Right ventricle myocardium inferior (tissue), 1 donor: Measurements from ENCODE around the gene SOX6. TPM values are rescaled to one million over a fixed set of nuclear protein-coding genes. Genes with fewer than 3 reads are reported as not detected.

Experiments
- ATAC-seq: fragments of 200-7000 bp; cut with Tn5 transposase; one replicate; pipeline ENCODE4 v1.9.1; 2020; ENCODE audit warnings: mild to moderate bottlenecking, moderate library complexity
- DNase-seq: peaks from one replicate; pipeline ENCODE4 v3.0.0; 2021; ENCODE audit errors: missing footprints
- intact Hi-C: fragments of 100-400 bp; cut with DNase I; formaldehyde crosslinking; loops from one replicate; pipeline ENCODE4 v1.11.0; 2022
- total RNA-seq: library from RNA; stranded (reverse); fragmentation: NEBNext Ultra II Directional; extraction: Animal tissue kit (Norgen Biotek cat#: 25700); gene quantifications from one replicate; pipeline ENCODE4 v1.2.1, GENCODE V29; 2021
- donor health status: DM: no; HTN: yes; CAD: no; lungs with severe emphysema.

SOX6 gene
- total RNA-seq, 1 donor from 2014 or later = 14.1 TPM

DNA sequence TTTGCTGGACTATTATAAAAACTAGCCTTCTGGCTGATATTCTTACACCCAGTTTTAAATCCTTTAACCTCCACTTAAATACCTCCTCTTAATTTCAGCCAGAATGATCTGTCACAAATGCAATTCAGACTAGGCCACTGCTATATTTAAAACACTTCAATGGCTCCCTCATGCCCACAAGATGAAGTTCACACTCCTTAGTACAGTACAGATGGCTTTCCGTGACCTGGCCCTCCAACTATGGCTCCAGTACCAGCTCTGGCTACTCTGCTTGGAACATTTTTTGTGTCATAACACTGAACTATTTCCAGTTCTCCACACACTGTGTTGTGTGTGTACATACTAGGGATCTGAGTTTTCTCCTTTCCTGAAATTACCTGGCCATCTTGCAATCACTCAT lies 353.4 kb downstream of the SOX6 start:
- DNase-seq = no peak
- intact Hi-C loops = no loop called here
- peak; percentile 69 for ATAC-seq

GRCh38 chr11:16001899-16002426 lies 354.4 kb downstream of the SOX6 start:
- ATAC-seq (no peak), DNase-seq (no peak)
- intact Hi-C loops = no loop called here

DNA sequence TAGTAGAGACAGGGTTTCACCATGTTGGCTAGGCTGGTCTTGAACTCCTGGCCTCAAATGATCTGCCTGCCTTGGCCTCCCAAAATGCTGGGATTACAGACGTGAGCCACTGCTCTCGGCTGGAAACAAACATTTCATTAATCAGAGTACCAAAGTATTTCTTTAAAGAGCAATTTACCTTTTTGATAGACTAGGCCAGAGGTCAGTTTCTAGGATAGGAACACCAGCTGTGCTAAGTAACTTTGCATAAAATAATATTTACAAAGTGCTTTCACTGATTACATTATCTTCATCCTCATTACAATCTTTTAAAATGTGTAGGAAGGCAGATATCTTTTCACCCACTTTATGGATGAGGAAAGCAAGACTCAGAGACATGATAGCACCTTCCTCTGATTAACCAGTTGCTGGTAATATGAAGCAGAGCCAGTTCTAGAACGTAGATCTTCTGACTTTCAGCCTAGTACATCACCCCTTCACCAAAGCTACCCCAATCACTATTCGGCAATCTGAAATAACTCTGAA lies 355.2 kb downstream of the SOX6 start:
- DNase-seq (no peak), ATAC-seq (no peak)
- intact Hi-C loops = no loop called here

GRCh38 chr11:16000065-16000464 lies 356.3 kb downstream of the SOX6 start:
- intact Hi-C loops = no loop called here
- ATAC-seq (no peak), DNase-seq (no peak)

DNA sequence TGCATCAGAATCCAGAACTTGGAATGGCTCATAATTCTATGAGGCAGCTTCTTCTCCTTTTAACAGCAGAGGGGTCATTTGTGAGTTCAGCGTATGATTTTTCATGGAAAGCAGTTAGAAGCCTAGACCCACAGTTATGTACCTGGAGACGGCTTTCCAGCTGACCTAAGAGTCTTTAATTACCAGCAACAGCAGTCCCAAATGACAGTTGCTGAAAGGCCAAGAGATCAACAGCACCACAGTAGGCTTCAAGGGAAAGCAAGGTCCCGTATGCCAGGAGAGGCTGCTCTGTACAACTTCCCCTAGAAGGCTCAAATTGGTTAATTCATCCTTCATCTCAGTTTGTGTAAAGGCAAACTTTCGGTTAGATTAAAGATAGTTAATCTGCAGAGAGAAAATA lies 363.0 kb downstream of the SOX6 start:
- ATAC-seq = no peak
- no peak for DNase-seq
- intact Hi-C loops = no loop called here

DNA sequence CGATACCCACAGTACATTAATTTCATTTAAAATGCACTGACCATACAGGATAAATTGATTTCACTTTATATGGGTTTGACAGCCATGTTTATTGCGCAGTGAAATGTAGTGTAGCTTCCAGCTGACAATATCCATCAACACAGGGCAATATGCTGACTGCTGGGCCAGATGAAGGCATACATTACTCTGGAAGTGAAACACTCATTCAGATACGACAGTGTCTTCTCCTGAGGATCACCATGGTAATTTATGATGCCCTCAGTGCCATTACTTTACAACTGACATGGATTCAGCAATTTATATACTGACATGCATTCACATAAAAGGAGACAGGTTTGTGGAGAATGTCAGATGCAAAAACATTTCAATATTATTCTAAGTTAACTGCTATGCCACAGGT lies 365.1 kb downstream of the SOX6 start:
- no peak for ATAC-seq

GRCh38 chr11:15989685-15990084 lies 366.7 kb downstream of the SOX6 start:
- intact Hi-C loops = loop anchor here (5.0 to 10.0 kb wide), 2 partner anchors 662 to 745 kb away; partner anchors contain the start of gene C11orf58
- DNase-seq = no peak
- peak; percentile 50 for ATAC-seq

More for the DNA sequence above, 365.1 kb downstream of the SOX6 start:
- no peak for DNase-seq
- intact Hi-C loops = no loop called here

- peak; percentile 51 for DNase-seq
- peak; percentile 81 for ATAC-seq
- intact Hi-C loops = loop anchor here (5.0 to 10.0 kb wide), 2 partner anchors 661 to 746 kb away; partner anchors contain the start of gene C11orf58
Observed at GRCh38 chr11:15988693-15989231, 367.6 kb downstream of the SOX6 start.

GRCh38 chr11:15988016-15988550 lies 368.3 kb downstream of the SOX6 start:
- intact Hi-C loops = loop anchor here (5.0 to 10.0 kb wide), 2 partner anchors 661 to 747 kb away; partner anchors contain the start of gene C11orf58
- no peak for ATAC-seq

GRCh38 chr11:15987046-15987445 lies 369.3 kb downstream of the SOX6 start:
- DNase-seq = no peak
- intact Hi-C loops = loop anchor here (5.0 to 10.0 kb wide), 2 partner anchors 660 to 748 kb away; partner anchors contain the start of gene C11orf58
- no peak for ATAC-seq

More at GRCh38 chr11:15988016-15988550, 368.3 kb downstream of the SOX6 start:
- DNase-seq = no peak

- ATAC-seq = no peak
- no peak for DNase-seq
- intact Hi-C loops = loop anchor here (5.0 to 10.0 kb wide), 2 partner anchors 658 to 749 kb away; partner anchors contain the start of gene C11orf58
Observed at GRCh38 chr11:15985860-15986139, 370.5 kb downstream of the SOX6 start.

- intact Hi-C loops = loop anchor here (5.0 to 10.0 kb wide), 2 partner anchors 658 to 750 kb away; partner anchors contain the start of gene C11orf58
- ATAC-seq (no peak), DNase-seq (no peak)
Observed at GRCh38 chr11:15985127-15985859, 371.1 kb downstream of the SOX6 start.

DNA sequence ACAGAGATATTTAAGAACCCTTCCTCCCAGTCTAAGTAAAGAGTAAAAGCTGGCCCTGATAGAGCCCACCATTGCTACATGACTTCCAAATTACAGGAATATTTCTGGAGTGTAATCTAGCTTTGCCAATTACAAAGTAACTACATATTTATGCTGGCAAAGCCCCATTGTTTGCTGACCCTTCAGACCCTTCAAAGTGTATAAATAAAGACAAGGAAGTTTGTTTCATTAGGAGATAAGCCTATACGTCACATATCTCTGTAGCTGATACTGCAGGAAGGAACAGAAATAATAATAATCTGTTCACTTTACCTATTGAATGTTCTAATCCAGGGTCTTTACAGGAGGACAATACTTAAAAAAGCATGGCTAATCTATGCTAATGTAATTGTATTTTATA lies 375.1 kb downstream of the SOX6 start:
- DNase-seq (no peak), ATAC-seq (no peak)
- intact Hi-C loops = loop anchor here (10.0 kb wide), 1 partner anchor 754 kb away; the partner anchor contains the start of gene C11orf58

DNA sequence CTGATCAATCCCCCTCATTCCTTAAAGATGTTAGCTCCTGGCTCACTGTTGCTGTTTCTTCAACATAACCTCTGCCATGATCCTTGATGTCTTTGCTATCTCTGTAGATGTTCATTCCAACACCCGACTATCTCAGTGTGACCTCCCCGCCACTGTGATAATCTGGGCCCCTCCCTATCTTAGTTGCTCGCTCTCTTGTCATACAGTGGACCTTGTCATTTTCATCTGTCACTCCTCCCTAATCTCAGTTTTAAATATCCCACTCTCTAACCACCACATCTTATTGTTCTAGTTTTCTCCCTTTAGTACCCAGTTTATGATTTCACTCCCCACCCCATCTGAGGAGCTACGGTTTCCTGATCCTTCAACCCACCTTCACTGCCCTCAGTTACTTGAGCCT lies 379.2 kb downstream of the SOX6 start:
- ATAC-seq (peak; percentile 15), DNase-seq (no peak)
- intact Hi-C loops = no loop called here

DNA sequence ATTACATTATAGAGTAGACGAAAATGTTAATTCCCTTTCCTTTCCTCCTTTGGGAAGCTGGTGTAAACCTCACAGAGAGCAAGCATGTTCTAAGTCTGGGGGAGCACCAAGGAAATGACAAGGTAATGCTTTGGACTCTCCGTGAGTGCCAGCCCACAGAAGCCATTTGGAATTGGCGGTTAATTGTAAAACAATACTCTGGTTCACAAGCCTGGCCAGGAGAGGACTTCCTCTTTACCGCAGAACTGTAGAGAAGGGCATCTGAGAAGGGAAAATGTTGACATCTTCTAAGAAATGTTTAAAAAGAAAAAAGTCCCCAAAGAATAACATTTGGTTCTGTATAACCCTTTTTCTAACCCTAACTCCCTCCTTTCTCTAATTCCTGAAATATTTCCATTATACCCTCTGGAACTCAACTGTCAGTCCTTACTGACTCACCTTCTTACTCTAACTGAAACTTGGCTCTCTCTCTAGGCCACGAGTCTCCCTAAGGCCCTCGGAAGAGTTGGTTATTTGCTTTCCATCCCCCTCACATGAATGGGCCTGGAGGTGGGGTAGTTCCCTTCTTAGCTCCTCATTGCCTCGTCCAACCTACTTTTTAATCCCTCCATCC lies 379.8 kb downstream of the SOX6 start:
- intact Hi-C loops = no loop called here
- ATAC-seq (peak; percentile 30), DNase-seq (no peak)

DNA sequence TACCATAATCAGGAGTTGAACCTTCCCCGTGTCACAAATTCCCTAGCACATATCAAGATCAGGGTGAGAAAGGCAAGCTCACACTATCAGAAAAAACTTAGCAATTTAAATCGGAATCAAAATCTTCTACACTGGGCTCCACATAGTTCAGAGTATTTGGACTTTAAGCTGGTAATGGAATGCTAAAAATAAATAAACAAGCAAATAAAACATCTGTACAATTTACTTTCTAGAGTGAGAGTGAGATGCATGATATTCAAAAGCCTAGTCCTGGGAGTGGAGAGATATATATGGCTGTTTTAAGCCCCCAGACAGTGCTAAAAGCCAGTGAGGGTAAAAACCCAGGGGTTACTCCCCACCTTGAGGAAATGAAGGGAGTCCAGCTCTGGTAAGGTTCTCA lies 380.6 kb downstream of the SOX6 start:
- ATAC-seq (no peak), DNase-seq (no peak)
- intact Hi-C loops = no loop called here

- ATAC-seq (no peak), DNase-seq (no peak)
- intact Hi-C loops = no loop called here
Observed at GRCh38 chr11:15972838-15973237, 383.5 kb downstream of the SOX6 start.

- DNase-seq (no peak), ATAC-seq (no peak)
- intact Hi-C loops = no loop called here
Observed at GRCh38 chr11:15971215-15971546, 385.2 kb downstream of the SOX6 start.

DNA sequence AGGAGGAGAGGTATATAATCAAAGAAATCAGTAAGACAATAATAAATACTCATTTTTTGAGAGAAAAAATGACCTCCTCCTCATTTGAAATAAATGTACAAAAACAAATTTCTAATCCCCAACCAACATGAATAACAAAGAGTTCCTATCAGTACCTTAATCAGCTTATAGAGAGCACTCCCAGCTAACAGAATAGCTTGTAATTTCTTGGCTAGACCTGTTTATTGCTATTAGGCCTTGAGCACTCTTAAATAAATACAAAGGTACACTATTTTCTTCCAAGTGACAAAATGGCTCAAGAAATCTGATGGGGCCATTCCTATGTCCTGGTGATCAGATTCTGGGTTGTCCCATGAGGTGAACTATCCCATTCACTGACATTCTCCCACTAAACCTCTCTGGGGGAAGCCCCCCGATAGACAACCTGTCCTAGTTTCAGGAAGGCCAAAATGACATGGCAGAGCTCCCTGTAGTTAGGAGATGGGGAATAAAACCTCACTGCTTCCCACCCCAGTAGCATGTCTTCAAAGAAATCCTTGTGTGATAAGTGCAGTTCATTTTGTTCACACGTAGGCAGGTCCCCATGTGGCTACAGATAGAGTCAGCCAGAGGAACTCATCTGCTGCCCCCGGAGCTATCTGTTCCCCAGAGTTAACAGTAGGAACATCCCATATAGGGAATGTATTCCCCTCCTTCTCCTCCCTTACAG lies 385.7 kb downstream of the SOX6 start:
- intact Hi-C loops = no loop called here
- DNase-seq (no peak), ATAC-seq (no peak)
